GM18909 (cell line): ENCODE data around the gene DISP1.

Experiments
- ATAC-seq: cut with Tn5 transposase; IDR thresholded peaks from one replicate; pipeline ENCODE4 v1.9.1; 2021; ENCODE audit warnings: mild to moderate bottlenecking; ENCODE audit not compliant: unreplicated experiment, poor library complexity

Gene DISP1, protein sequence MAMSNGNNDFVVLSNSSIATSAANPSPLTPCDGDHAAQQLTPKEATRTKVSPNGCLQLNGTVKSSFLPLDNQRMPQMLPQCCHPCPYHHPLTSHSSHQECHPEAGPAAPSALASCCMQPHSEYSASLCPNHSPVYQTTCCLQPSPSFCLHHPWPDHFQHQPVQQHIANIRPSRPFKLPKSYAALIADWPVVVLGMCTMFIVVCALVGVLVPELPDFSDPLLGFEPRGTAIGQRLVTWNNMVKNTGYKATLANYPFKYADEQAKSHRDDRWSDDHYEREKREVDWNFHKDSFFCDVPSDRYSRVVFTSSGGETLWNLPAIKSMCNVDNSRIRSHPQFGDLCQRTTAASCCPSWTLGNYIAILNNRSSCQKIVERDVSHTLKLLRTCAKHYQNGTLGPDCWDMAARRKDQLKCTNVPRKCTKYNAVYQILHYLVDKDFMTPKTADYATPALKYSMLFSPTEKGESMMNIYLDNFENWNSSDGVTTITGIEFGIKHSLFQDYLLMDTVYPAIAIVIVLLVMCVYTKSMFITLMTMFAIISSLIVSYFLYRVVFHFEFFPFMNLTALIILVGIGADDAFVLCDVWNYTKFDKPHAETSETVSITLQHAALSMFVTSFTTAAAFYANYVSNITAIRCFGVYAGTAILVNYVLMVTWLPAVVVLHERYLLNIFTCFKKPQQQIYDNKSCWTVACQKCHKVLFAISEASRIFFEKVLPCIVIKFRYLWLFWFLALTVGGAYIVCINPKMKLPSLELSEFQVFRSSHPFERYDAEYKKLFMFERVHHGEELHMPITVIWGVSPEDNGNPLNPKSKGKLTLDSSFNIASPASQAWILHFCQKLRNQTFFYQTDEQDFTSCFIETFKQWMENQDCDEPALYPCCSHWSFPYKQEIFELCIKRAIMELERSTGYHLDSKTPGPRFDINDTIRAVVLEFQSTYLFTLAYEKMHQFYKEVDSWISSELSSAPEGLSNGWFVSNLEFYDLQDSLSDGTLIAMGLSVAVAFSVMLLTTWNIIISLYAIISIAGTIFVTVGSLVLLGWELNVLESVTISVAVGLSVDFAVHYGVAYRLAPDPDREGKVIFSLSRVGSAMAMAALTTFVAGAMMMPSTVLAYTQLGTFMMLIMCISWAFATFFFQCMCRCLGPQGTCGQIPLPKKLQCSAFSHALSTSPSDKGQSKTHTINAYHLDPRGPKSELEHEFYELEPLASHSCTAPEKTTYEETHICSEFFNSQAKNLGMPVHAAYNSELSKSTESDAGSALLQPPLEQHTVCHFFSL (N-terminal part only)

DNA sequence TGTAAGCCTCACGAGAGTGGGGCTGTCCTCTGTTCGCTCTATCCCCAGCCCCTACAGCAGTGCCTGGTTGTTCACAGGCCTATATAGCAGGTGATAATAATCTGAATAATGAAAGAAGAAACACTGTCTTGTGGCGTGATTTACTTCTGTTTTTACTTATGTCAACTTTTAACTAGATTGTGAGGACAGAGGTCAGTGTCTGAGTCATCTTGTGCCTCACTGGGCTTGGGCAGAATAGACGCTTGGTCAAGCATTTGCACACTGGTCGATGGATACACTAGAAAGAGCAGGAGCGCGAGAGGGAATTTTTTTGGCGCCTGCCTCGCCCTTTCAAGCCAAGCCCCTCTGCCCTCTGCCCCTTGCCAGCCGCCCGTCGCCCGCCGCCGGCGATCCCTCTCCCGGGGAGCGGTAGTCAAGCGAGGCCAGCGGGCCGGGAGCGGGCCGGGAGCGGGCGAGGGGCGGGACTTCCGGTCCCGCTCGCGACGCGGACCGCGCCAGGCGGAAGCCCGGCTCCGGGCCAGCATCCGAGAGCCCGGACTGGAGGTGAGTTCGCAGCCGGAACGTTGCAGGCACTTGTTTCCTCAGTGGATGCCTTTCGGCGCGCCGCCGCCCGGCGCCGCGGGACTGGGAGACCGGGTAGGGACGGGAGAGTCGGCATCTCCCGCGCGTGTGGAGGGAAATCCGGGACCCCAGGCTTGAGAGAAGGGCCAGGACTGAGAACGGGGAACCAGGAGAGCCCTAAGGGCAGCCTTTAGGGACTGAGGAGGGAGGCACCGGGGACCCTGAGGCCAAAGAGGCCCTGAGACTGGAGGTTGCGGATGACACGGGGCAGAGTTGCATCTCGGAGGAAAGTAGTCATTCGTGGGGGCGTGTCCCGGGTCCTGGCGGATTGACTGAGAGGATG lies at the start of gene DISP1:
Gene DISP1, plus strand, starts transcription at position 504 of the 904 bp plus-strand sequence. CDS start 127,785 bp downstream, outside the sequence.
- peak; percentile 93 for ATAC-seq

DNA sequence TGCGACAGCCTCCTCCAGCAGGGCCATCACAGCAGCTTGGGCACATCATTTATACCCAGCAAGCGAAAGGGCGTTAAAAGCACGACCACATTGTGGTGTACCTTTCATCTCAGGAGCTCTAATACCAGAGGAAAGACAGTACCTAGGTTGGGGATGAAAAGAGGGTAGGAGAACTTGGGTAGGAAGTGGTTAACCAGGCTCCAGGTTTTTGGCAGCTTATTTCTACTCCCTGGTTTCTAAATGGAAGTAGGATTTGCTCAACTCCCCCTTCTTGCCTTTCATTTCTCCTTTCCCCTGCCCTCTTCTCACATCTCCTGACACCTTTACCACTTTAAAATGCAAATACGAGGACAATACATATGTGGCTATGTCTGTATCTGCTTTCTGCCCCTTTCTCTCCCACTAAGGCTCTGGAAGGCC lies 47.7 kb upstream of the DISP1 start:
- no peak for ATAC-seq

DNA sequence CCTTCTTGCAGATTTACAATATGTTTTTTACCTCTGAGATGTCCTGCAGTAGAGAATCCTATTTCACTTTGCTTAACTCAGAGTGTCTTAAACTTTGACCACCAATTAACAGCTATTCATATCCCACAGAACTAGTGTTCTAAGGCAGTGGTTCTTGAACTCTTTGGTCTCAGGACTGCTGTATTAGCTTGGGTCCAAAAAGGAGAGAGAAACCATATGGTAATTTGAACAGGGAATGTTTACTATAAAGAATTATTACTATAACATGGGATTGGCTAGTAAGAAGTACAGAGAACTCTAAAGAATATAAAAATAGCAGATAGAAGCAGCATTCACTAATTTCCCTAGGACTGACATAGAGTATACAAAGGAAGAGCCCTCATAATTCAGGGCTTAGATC lies 46.2 kb upstream of the DISP1 start:
- ATAC-seq: no peak

DNA sequence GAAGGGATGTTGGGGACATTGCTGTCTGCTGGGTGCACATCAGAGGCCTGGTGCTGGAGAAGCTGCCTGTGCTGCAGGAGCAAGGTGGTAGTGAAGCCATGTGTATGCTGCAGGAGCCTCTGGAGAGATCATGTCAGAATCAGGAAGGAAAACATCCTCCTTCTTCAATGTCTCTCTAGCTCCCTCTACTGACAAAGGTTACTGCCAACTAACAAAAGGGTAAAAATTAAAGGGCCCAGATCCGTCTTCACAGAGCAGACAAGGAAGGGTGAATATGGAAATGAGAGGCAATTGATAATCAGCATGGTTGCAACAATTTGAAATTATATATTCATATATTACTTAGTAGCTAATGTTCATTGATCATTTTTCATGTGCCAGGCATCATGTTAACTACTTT lies 45.7 kb upstream of the DISP1 start:
- ATAC-seq: no peak

DNA sequence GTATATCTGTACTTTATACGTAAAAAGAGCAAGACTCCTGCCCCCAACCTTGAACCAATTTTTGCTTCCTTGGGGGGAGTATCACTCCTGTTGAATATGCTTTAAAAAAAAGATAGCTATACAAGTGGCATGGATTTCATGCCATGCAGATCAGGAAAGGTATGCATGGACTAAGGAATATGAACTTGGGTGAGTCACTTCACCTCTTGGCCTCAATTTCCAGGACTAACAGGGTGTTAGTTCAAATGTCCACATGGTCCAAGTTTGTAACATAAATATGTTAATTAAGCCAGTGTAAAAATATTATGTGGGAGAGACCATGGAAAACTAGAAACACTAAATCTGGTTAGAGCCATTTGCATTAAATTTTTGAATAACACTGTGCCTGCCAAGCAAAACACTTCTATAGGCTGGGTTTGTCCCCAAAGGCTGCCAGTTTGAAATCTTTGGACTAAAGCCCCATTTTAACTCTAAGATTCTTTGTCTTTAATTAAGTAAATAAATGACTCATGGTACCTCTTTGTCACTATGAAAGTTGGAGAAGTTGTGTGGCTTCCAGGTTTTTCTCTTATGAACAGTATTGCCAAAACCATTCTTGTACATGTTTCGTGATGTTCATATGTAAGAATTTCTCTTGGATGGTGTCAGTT lies 44.7 kb upstream of the DISP1 start:
- no peak for ATAC-seq

DNA sequence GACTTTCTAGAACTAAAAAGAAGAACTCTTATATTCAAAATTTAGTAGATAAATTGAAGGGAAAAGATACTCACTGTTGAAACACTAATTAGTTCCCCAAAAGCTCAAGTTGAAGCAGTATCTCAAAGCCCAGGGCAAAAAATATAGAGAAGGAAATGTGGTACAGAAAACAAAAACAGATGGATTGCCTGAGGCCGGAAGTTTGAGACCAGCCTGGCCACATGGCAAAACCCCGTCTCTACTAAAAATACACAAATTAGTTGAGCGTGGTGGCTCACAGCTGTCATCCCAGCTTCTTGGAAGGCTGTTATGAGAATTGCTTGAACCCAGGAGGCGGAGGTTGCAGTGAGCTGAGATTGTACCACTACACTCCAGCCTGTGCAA lies 41.9 kb upstream of the DISP1 start:
- peak; percentile 91 for ATAC-seq

DNA sequence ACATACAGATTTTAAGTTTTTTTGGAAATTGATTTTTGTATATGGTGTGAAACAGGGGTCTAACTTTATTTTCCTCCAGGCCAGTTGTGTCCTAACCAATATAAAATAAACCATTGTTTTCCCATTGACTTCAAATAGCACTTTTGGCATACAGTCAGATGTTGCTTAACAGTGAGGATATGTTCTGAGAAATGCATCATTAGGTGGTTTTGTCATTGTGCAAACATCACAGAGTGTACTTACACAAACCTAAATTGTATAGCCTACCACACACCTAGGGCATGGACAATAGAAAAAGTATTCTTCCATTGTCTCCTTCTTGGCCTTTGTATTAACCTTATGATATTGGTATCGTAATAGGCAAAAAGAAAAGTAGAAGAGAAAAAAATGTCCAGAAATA lies 37.4 kb upstream of the DISP1 start:
- ATAC-seq: no peak

DNA sequence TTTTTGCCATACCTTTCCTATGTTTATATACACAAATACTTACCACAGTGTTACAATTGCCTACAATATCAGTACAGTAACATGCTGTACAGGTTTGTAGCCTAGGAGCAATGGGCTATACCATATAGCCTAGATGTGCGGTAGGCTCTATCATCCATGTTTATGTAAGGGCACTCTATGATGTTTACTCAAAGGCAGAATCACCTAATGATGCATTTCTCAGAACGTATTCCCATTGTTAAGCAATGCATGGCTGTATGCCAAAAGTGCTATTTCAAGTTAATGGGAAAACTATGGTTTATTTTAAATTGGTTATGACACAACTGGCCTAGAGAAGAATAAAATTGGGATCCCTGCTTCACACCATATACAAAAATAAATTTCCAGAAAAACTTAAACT lies 36.9 kb upstream of the DISP1 start:
- ATAC-seq: no peak

DNA sequence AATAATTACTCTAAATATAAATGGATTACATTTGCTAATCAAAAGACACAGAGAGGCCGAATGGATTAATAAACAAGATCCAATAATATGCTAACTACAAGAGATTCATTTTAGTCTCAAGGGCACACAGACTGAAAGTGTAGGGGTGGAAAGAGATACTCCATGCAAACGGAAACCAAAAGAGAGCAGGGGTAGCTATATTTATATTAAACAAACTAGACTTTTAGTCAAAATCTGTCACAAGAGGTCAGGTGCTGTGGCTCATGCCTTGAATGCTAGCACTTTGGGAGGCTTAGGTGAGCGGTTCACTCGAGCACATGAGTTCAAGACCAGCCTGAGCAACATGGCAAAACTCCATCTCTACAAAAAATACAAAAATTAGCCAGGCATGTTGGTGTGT lies 33.6 kb upstream of the DISP1 start:
- ATAC-seq: peak; percentile 55

DNA sequence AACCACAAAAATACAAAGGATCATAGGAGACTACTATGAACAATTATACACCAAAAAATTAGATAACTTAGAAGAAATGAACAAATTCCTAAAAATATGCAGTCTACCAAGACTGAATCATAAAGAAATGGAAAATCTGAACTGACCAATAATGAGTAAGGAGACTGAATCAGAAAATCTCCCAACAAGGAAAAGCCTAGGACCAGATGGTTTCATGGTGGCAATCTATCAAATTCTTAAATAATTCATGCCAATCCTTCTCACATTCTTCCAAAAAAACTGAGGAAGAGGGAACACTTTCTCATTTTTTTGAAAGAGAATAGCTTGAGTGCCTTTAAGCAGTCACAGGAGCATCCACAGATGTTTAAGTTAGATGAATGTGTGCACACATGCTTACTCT lies 31.8 kb upstream of the DISP1 start:
- ATAC-seq: no peak

DNA sequence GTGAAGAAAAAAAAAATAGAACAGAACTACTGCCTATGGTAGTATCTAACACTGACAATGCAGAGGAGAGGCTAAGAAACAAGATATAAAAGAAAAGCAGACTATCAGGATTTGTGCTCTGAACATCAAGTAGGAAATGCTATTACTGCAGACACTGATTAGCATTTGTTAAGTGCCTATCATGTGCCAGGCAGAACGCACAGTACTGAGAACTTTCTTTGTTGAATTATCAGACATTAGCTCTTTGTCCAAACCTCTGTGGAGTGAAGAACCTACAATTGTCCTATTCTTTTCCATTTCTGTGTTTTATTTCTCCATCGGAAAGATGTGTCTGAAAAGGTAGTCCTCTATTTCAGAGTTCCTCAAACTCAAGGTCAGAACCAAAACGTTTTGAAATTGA lies 30.5 kb upstream of the DISP1 start:
- ATAC-seq: no peak

DNA sequence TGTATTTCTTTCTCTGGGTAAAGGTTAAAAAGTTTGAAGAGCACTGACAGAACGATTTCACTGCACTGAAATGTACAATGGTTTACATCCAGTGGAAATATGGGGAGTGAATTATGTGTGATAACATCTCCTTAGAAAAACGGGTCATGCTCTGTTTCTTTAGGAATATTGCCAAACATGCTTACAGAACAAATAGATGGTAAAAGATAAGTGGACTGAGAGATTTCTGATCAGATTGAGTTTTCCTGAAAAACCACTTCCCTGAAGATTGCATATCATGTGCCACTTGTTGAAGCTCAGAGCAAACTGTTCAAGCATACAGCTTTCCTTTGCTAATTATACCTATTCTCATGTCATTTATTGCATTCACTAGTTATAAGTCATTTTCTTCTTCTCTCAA lies 29.9 kb upstream of the DISP1 start:
- no peak for ATAC-seq

DNA sequence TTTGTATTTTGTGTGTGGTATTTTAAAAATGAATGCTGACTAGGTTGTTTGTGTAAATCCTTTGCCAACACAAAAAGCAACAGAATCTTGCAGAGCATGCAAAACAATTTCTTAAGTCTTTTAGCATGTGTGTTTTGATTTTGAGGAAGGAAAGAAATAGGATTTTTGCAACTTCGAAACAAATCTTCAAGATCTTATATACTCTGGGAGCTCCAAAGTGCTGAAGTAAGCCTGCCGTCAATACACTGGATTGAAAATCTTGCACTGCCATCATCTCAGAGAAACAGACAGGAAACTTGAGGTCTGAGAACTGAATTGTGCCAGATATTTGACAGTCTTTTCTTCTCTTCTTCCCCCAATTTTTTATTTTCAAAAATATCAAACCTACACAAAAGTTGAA lies 29.3 kb upstream of the DISP1 start:
- ATAC-seq: no peak

DNA sequence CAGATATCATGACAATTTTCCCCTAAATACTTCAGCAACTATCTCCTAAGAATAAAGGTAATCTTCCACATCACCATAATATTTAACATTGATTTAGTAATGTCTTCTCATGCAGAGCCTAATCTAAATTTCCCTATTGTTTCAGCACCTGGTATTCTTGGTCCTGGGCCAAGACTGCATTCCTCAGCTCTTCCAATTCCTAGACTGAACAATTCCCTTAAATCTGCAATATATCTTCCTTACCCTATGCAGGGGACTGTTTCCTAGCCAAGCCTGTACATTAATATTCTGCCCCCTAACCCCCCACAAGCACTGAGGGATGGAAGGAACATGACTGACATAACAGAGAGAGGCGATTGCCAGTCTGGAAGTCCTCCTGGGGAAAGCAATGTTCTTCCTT lies 28.7 kb upstream of the DISP1 start:
- ATAC-seq: no peak

DNA sequence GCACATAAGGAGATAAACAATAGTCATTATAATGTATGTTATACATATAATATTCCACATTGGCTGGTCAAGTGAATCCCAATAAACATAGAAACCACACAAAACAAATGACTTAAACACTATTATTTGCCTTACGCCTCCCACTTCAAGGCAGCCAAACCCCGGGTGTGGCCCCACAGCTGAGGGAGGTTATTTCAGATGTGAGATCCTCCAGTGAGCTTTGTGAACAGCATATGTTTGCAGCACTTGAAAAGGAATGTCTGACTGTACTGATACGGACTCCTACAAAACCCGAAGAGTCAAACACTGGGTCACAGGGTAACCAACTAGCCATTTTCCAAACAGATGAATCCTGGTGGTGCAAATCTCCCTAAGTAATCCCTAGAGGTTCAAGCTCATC lies 27.1 kb upstream of the DISP1 start:
- ATAC-seq: no peak

DNA sequence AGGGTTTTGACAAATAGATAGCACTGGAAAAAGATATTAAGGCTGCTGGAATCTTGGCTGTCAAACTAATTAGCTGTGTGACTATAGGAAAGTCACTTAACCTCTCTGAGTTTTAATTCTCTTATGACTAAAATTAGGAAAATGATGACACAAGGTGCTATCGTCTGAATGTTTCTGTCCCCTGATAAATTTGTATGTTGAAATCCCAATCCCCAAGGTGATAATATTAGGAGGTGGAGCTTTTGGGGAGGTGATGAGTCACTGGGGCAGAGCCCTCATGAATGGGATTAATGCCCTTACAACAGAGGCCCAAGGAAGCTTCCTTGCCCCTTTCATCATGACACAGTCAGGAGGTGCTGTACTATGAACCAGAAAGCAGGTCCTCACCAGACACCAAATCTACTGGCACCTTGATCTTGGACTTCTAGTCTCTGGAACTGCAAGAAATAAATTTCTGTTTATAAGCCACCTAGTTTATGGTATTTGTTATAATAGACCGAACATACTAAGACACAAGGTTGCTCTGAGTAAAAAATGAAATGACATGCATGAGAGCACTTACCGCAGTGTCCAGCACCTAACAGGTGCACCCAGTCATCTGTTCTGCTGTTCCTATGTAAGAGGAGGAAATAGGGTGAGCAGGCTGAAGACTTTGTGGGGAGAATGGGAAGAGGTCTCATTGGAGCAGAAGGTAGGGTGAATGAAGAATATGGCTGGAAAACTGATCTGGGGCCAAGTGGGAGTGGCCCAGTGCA lies 26.3 kb upstream of the DISP1 start:
- ATAC-seq: peak; percentile 80

DNA sequence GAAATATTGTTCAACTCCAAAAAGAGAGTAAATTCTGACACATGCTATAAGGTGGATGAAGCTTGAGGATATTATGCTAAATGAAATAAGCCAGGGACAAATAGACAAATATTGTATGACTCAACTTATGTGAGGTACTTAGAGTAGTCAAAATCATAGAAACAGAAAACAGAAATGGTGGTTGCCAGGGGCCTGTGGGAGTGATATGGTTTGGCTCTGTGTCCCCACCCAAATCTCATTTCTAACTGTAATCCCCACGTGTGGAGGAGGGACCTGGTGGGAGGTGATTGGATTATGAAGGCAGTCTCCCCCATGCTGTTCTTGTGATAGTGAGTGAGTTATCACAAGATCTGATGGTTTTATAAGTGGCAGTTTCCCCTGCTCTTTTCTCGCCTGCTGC lies 24.7 kb upstream of the DISP1 start:
- ATAC-seq: no peak

DNA sequence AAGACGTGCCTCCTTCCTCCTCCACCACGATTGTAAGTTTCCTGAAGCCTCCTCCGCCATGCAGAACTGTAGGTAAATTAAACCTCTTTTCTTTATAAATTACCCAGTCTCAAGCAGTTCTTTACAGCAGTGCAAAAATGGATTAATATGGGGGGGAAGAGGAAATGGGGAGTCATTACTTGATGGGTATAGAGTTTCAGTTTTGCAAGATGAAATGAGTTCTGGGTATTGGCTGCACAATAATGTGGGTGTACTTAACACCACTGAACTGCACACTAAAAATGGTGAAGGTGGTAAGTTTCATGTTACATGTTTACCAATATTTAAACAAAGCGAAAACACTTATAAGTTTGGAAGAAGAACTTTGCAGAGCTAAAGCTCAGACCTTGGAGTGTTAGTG lies 24.3 kb upstream of the DISP1 start:
- no peak for ATAC-seq
